WI38 (cell line): ENCODE data around the gene TK2.

Experiments used
- H3K4me3 ChIP-seq: 2 replicates; pipeline ENCODE4 v1.5.1; 2011; ENCODE audit warnings: low read depth, mild to moderate bottlenecking, control low read depth, low read length
- TF ChIP-seq, protein P1 (sequence below): IDR thresholded peaks from 2 replicates; pipeline ENCODE4 v1.5.1; 2012; ENCODE audit warnings: low read depth, mild to moderate bottlenecking, control low read depth, low read length

Gene TK2

DNA sequence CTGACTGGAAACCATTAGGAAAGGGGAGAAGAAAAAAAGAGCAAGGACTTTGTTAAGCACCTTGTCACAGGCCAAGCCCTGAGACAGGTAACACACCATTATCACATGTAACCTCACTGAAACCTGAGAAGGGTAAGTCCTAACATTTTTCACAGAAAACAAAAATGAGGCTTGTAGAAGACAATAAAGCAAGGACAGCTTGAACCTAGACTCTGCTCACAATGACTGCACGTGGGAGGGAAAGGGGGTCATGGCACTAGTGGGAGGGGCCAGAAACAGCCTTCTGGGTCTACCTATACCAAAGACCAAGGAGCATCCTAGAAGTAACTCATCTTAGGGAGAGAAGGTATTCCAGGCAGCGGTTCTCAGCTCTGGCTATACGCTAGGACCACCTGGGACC, 7.5 kb downstream of the TK2 start:
- H3K4me3 ChIP-seq, result no peak overlapping the region
- TF ChIP-seq, protein P1, sequence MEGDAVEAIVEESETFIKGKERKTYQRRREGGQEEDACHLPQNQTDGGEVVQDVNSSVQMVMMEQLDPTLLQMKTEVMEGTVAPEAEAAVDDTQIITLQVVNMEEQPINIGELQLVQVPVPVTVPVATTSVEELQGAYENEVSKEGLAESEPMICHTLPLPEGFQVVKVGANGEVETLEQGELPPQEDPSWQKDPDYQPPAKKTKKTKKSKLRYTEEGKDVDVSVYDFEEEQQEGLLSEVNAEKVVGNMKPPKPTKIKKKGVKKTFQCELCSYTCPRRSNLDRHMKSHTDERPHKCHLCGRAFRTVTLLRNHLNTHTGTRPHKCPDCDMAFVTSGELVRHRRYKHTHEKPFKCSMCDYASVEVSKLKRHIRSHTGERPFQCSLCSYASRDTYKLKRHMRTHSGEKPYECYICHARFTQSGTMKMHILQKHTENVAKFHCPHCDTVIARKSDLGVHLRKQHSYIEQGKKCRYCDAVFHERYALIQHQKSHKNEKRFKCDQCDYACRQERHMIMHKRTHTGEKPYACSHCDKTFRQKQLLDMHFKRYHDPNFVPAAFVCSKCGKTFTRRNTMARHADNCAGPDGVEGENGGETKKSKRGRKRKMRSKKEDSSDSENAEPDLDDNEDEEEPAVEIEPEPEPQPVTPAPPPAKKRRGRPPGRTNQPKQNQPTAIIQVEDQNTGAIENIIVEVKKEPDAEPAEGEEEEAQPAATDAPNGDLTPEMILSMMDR, result no peak

DNA sequence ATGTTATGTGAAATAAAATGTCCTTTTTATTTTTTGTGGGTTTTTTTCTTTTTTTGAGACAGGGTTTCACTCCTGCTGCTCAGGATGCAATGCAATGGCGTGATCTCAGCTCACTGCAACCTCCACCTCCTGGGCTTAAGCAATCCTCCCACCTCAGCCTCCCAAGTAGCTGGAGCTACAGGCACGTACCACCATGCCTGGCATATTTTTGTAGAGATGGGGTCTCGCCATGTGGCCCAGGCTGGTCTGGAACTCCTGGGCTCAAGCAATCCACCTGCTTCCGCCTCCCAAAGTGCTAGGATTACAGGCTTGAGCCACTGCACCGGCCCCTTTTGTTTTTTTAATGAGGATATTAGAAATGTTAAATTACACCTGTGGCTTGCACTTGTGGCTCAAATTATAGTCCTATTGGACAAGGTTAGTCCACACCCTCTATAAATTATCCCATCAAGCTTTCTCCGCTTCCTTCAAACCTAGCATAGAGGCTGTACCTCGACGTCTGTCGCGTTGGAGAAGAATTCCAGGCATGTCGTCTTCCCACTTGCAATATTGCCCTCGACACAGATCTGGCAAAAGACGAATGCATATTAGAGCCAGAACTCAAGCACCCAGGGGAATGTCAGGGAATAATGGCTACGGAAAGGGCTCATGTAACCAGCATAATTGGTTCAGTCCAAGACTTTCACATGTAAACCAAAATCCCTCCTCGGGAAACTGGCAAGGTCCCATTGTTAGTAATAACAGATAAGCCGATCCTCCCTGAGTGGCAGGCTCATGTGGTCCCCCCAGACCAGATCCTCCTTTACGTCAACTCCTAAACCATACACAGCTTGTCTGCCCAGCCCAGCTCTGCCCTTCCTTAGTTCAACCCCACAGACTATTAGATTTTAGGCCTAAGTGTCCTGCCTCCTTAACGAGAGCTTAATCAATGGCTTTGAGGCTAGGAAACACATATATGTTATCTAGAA, 8.2 kb downstream of the TK2 start:
- TF ChIP-seq, protein P1, result no peak
- H3K4me3 ChIP-seq, result no peak overlapping the region

DNA sequence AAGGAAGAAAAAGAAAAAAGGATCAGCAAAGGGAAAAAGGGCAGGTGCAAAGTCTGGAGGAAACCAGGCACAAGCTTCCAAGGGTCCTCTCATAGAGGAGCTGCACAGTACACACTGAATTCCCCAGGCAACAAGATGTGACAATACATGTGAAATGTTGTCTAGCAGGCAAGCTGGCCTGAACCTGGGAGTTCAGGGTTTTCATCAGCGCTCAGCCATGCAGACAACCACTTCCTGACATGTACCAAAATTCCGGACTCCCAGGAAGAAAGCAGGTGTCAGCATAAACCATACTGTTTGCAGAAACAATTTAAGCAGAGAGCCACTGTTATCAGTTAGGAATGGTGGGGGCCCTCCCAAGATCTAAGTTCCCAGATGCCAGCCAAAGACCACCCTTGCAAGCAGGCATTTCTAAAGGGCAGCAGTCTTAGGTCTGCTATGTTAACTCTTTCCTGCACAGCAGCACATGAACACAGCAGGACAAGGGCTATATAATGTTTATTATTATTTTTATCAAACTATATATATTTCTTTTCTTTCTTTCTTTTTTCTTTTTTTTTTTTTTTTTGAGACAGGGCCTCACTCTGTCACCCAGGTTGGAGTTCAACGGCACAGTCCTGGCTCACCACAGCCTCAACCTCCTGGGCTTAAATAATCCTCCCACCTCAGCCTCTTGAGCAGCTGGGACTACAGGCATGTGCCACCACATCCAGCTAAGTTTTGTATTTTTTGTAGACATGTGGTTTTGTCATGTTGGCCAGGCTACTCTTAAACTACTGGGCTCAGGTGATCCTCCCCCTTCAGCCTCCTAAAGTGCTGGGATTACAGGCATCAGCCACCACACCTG, 10.1 kb downstream of the TK2 start:
- TF ChIP-seq, protein P1, result no peak
- H3K4me3 ChIP-seq, result no peak overlapping the region

DNA sequence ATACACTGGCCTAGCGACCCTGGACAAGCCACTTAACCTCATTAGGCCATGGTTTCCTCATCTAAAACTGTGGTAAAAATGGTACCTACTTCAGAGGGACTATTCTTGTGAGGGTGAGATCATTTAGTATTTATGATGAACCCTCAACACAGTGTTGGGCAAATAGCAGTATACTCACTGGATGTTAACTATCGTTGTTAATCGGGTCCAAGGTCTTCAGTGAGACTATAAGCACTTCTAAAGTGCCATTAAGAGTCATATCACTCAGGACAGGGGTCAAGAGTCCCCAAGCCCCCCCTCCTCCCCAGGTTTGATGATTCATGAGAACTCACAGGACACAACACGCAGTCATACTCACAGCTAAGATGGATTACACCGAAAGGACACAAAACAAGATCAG, 11.0 kb downstream of the TK2 start:
- TF ChIP-seq, protein P1, result no peak
- no peak overlapping the region for H3K4me3 ChIP-seq

DNA sequence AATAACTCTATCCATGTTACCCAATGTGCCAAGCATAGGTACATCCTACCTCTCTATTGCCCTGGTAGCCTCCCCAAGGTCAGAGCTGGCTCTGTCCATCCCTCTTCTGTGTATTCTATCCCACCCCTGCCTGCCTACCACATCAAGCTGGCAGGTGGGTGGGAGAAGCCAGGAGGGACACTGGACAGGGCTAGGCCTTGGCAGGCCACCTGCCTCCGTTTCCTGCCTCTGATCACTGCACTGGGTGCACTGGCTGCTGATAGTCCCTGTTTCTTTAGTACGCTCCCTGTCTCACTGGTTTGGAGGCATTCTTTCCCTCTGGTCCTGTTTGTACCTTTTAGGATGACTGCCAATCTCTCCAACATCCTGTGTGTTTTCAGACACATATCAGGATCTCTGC, 12.7 kb downstream of the TK2 start:
- TF ChIP-seq, protein P1, result no peak
- no peak overlapping the region for H3K4me3 ChIP-seq

DNA sequence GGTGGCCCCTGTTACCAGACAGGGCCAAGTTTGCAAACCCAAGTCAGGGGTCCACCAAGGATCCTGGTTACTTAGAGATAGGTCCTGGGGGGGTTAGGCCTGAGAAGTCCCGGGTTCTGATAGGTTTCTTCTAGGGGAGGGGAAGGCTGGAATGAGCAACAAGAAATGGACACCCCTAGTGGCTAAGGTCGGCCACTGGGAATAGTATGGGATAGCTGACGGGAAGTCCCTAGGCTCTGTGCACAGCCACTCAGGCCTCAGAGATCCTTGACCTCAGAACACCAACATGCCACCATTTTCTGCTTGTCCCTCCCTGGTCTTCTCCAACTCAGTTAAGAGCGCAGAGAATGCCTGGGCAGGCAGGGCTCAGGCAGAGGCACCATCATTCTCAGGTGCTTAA, 13.4 kb downstream of the TK2 start:
- no peak overlapping the region for H3K4me3 ChIP-seq
- TF ChIP-seq, protein P1, result no peak

DNA sequence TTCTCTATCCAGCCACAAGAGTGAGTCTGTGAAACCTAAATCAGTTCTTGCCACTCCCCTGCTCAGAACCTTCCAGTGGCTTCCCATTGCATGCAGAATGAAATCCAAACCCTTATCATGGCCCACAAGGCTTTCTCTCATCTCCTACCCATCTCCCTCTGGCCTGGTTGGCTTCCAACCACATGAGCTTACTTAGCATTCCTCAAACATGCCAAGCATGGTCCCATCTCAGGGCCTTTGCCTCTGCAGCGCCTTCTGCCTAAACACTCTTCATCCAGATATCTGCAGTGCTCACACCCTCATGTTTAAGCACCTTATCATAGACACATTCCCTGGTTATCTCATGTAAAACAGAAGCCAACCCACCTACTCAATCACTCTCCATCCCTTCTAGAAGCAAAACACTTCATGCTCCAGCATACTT, 15.5 kb downstream of the TK2 start:
- no peak overlapping the region for H3K4me3 ChIP-seq
- TF ChIP-seq, protein P1, result no peak
